Neuron (in vitro differentiated cells): Measurements from ENCODE around the gene CASTOR2.

Source experiments
- H2AFZ ChIP-seq: one replicate; pipeline ENCODE4 v1.6.1; 2013; ENCODE audit warnings: low read depth, mild to moderate bottlenecking, inconsistent platforms, low read length, moderate library complexity
- H3K27me3 ChIP-seq: one replicate; pipeline ENCODE4 v1.6.1; 2013; ENCODE audit warnings: low read length; ENCODE audit not compliant: insufficient read depth
- H3K36me3 ChIP-seq: one replicate; pipeline ENCODE4 v1.6.1; 2013; ENCODE audit warnings: low read length; ENCODE audit not compliant: insufficient read depth
- H3K4me1 ChIP-seq: one replicate; pipeline ENCODE4 v1.6.1; 2013; ENCODE audit warnings: low read length; ENCODE audit not compliant: insufficient read depth
- H3K4me3 ChIP-seq: 2 replicates; pipeline ENCODE4 v1.5.1; 2013; ENCODE audit warnings: mild to moderate bottlenecking, low read length, moderate library complexity
- H3K9me3 ChIP-seq: one replicate; pipeline ENCODE4 v1.6.1; 2013; ENCODE audit warnings: low read length

Gene CASTOR2

GRCh38 chr7:75018570-75019364 is 54.3 kb downstream of the CASTOR2 start:
- Histone ChIP-seq H3K36me3 (peaks cover 40% of the 10 kb centered on the region), H3K4me1 (no peaks in the 10 kb centered on the region), H2AFZ (no peak overlapping the region), H3K27me3 (no peaks in the 10 kb centered on the region), H3K4me3 (no peak overlapping the region), H3K9me3 (no peaks in the 10 kb centered on the region)

DNA sequence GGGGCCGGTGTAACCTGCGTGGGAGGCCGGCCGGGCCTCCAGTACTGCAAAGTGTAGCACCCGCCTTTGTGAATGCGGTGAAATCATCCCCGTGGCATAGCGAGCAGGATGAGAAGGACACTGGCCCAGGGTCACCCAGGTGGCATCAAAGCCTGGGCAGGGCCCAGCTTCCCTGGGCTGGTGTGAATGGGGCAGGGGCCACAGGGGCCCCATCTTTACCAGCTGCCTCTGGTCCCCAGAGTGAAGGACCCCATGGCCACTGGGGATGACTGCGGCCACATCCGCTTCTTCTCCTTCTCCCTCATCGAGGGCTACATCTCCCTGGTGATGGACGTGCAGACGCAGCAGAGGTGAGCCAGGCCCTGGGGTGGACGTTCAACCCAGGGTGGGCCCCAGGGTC is 55.3 kb downstream of the CASTOR2 start:
- Histone ChIP-seq H3K4me3 (no peak overlapping the region), H3K4me1 (no peaks in the 10 kb centered on the region), H3K36me3 (peaks cover 48% of the 10 kb centered on the region), H3K9me3 (no peaks in the 10 kb centered on the region), H2AFZ (no peak overlapping the region), H3K27me3 (no peaks in the 10 kb centered on the region)

DNA sequence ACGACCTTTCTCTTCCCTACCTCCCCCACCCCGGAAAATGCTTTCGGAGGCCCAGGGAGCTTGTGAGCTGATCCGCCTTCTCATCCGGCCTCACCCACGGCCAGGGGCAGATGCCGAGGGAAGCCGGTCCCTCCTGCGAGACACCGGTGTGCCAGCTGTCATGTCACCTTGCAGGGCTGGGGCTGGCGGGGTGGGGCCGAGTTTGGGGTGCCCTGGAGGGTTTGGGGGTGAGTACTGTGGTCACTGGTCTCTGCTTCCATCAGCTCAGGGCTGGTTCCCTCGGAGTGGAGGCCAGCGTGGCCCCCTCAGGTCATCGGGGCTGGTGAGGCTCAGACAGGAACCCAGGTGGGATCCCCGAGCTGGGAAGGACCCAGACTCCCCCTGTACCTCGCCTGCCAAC is 60.4 kb downstream of the CASTOR2 start:
- Histone ChIP-seq H3K27me3 (no peaks in the 10 kb centered on the region), H3K4me1 (no peaks in the 10 kb centered on the region), H3K4me3 (no peak overlapping the region), H2AFZ (no peak overlapping the region), H3K9me3 (no peaks in the 10 kb centered on the region), H3K36me3 (peaks cover 47% of the 10 kb centered on the region)

DNA sequence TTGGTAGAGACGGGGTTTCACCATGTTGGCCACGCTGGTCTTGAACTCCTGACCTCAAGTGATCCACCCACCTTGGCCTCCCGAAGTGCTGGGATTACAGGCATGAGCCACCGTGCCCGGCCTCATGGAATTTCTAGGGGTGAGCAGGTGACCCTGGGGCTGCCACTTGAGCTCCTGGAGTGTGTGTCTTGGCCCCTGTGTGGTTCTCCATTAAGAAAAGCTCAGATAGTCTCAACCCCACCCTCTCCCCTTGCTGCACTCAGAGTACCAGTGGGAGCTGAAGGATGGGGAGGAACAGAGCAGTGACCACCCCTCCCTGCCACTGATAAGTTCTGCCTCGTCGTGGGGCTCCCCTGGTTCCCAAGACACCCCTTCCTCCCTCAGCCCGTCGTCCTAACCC is 63.8 kb downstream of the CASTOR2 start:
- Histone ChIP-seq H2AFZ (no peak overlapping the region), H3K4me1 (no peaks in the 10 kb centered on the region), H3K36me3 (peaks cover 34% of the 10 kb centered on the region), H3K27me3 (no peaks in the 10 kb centered on the region), H3K4me3 (no peak overlapping the region), H3K9me3 (no peaks in the 10 kb centered on the region)

GRCh38 chr7:75033064-75033463 is 68.6 kb downstream of the CASTOR2 start:
- H3K27me3 ChIP-seq, result no peaks in the 10 kb centered on the region
- peaks cover 4% of the 10 kb centered on the region for H3K36me3 ChIP-seq
- no peak overlapping the region for H3K4me3 ChIP-seq
- no peaks in the 10 kb centered on the region for H3K4me1 ChIP-seq
- H3K9me3 ChIP-seq, result no peaks in the 10 kb centered on the region
- no peak overlapping the region for H2AFZ ChIP-seq

DNA sequence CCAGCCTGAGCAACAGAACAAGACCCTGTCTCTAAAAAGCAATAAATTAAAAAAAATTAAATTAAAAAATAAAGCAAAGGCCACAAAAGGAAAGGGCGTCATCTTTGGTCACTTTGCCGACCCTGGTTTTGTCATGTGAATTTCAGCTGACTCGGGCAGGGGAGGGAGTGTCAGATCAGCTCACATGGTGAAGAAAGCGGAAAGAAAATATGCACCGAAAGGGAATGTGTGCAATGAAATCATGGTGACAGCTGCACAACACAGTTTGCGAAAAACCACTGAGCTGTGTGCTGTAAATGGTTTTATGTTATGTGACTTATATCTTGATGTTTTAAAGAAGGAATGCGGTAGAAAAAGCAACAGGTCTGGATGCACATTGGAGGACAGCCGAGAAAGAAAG is 69.3 kb downstream of the CASTOR2 start:
- H3K9me3 ChIP-seq, result no peaks in the 10 kb centered on the region
- H3K27me3 ChIP-seq, result no peaks in the 10 kb centered on the region
- no peaks in the 10 kb centered on the region for H3K4me1 ChIP-seq
- no peak overlapping the region for H2AFZ ChIP-seq
- no peaks in the 10 kb centered on the region for H3K36me3 ChIP-seq
- no peak overlapping the region for H3K4me3 ChIP-seq

DNA sequence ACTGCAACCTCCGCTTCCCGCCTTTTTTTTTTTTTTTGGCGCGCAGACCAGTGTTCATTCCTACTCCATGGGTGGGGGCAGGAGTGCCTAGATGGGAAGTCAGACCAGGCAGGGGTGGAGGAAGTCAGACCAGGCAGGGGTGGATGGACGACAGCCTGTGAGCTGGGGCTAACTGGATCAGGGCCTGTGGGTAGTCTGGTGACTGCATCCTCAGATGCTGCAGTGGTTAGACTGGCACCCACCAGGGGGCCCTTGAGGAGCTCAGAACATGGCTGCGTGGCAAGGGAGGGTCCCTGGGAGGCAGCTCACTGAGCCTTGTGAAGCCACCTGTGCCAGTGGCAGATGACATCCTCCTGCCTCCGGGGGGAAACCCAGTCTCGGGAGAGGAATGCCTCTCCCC is 74.0 kb downstream of the CASTOR2 start:
- H3K4me3 ChIP-seq, result no peak overlapping the region
- H3K27me3 ChIP-seq, result no peaks in the 10 kb centered on the region
- H3K4me1 ChIP-seq, result no peaks in the 10 kb centered on the region
- H3K36me3 ChIP-seq, result peaks cover 14% of the 10 kb centered on the region
- H3K9me3 ChIP-seq, result no peaks in the 10 kb centered on the region
- H2AFZ ChIP-seq, result no peak overlapping the region

- Histone ChIP-seq H3K27me3 (no peaks in the 10 kb centered on the region), H3K9me3 (no peaks in the 10 kb centered on the region)
Measured at GRCh38 chr7:75039166-75039565, 74.7 kb downstream of the CASTOR2 start.

GRCh38 chr7:75039709-75040108 is 75.2 kb downstream of the CASTOR2 start:
- Histone ChIP-seq H3K36me3 (peaks cover 20% of the 10 kb centered on the region), H3K9me3 (no peaks in the 10 kb centered on the region), H3K4me1 (no peaks in the 10 kb centered on the region), H3K27me3 (no peaks in the 10 kb centered on the region), H2AFZ (no peak overlapping the region), H3K4me3 (no peak overlapping the region)

More at GRCh38 chr7:75039166-75039565, 74.7 kb downstream of the CASTOR2 start:
- Histone ChIP-seq H3K4me3 (no peak overlapping the region), H3K36me3 (peaks cover 20% of the 10 kb centered on the region), H2AFZ (no peak overlapping the region), H3K4me1 (no peaks in the 10 kb centered on the region)

- no peaks in the 10 kb centered on the region for H3K4me1 ChIP-seq
- no peaks in the 10 kb centered on the region for H3K27me3 ChIP-seq
- peaks cover 23% of the 10 kb centered on the region for H3K36me3 ChIP-seq
- no peak overlapping the region for H2AFZ ChIP-seq
- no peak overlapping the region for H3K4me3 ChIP-seq
- no peaks in the 10 kb centered on the region for H3K9me3 ChIP-seq
Measured at GRCh38 chr7:75040512-75040911, 76.0 kb downstream of the CASTOR2 start.

GRCh38 chr7:75042286-75042685 is 77.8 kb downstream of the CASTOR2 start:
- H2AFZ ChIP-seq, result no peak overlapping the region
- no peak overlapping the region for H3K4me3 ChIP-seq
- H3K27me3 ChIP-seq, result no peaks in the 10 kb centered on the region
- no peaks in the 10 kb centered on the region for H3K4me1 ChIP-seq
- no peaks in the 10 kb centered on the region for H3K9me3 ChIP-seq
- peaks cover 30% of the 10 kb centered on the region for H3K36me3 ChIP-seq

DNA sequence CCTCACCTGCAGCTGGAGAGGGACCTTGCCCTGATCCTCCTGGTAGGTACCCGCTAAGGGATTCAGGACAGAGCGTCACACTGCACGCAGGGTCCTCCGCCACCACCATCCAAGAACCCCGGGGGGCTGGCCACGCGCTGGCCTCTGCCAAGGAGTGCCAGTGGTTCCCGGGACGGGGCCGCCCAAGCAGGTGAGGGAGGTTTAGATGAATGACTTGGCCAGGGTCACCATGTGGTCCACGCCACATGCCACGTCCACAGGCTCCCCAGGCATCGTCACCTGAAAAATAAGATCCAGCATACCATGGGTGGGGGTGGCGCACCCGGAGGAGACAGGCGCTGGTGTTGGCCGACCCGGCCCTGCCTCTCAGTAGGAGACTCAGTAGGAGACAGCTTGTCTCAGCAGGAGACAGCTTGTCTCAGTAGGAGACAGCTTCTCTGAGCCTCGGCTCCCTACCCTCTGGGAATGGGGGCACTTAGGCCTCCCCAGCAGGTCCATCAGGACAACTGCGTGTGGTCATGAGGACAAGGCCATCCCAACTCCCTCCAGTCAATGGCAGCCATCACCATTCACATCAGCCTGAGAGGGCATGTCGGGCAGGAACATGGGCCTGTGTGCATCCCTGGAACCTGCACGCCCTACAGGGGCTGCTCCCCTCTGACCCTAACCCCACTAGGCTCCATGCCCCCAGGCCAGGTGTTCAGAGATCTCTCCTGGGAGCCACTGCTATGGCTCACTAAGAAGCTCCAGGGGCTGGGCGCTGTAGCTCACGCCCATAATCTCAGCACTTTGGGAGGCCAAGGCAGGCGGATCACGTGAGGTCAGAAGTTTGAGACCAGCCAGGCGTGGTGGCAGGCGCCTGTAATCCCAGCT is 78.6 kb downstream of the CASTOR2 start:
- H2AFZ ChIP-seq, result no peak overlapping the region
- no peaks in the 10 kb centered on the region for H3K4me1 ChIP-seq
- H3K9me3 ChIP-seq, result no peaks in the 10 kb centered on the region
- H3K36me3 ChIP-seq, result peaks cover 34% of the 10 kb centered on the region
- no peaks in the 10 kb centered on the region for H3K27me3 ChIP-seq
- H3K4me3 ChIP-seq, result no peak overlapping the region

GRCh38 chr7:75045881-75046280 is 81.4 kb downstream of the CASTOR2 start:
- H3K4me3 ChIP-seq, result no peak overlapping the region
- peaks cover 51% of the 10 kb centered on the region for H3K36me3 ChIP-seq
- no peak overlapping the region for H2AFZ ChIP-seq
- H3K4me1 ChIP-seq, result no peaks in the 10 kb centered on the region
- H3K9me3 ChIP-seq, result no peaks in the 10 kb centered on the region
- H3K27me3 ChIP-seq, result no peaks in the 10 kb centered on the region
